Suprapubic skin (tissue), 4 donors: ENCODE data around the gene UCN3. TPM values are rescaled to one million over a fixed set of nuclear protein-coding genes. Genes with fewer than 3 reads are reported as not detected.

Experiments
- DNase-seq, 2 donors: peaks; one replicate each; pipeline ENCODE4 v3.0.0-alpha.2; 2019; ENCODE audit warnings: low spot score in 2 of 2
- H3K27ac ChIP-seq: fragments of 200-600 bp; sonication (generic); one replicate; pipeline ENCODE4 v1.5.1; 2019
- H3K27me3 ChIP-seq: fragments of 200-600 bp; sonication (generic); one replicate; pipeline ENCODE4 v1.5.1; 2019
- H3K36me3 ChIP-seq: fragments of 200-600 bp; sonication (generic); one replicate; pipeline ENCODE4 v1.5.1; 2019
- H3K4me1 ChIP-seq: fragments of 200-600 bp; sonication (generic); one replicate; pipeline ENCODE4 v1.5.1; 2019
- H3K4me3 ChIP-seq: fragments of 200-600 bp; sonication (generic); one replicate; pipeline ENCODE4 v1.5.1; 2019; ENCODE audit warnings: mild to moderate bottlenecking
- H3K9me3 ChIP-seq: fragments of 200-600 bp; sonication (generic); one replicate; pipeline ENCODE4 v1.5.1; 2019
- CTCF ChIP-seq, 2 donors: fragments of 200-600 bp in 1 of 2; fragments of 450-650 bp in 1 of 2; sonication (generic) in 1 of 2; IDR thresholded peaks; one replicate each; pipeline ENCODE4 v1.5.1; 2016 to 2019; ENCODE audit warnings: antibody characterized with exemption in 2 of 2, mild to moderate bottlenecking in 1 of 2, moderate library complexity in 1 of 2
- EP300 ChIP-seq: sonication (generic); formaldehyde crosslinking; IDR thresholded peaks from one replicate; pipeline ENCODE4 v1.6.1; 2017; ENCODE audit warnings: antibody characterized with exemption
- POLR2A ChIP-seq, 2 donors: fragments of 450-650 bp; IDR thresholded peaks; one replicate each; pipeline ENCODE4 v1.6.1; 2017; ENCODE audit warnings: antibody characterized with exemption in 2 of 2, mild to moderate bottlenecking in 2 of 2, moderate library complexity in 2 of 2
- POLR2AphosphoS5 ChIP-seq, 3 donors: sonication (generic); formaldehyde crosslinking; IDR thresholded peaks; one replicate each; pipeline ENCODE4 v1.6.1; 2017; ENCODE audit warnings: antibody characterized with exemption in 3 of 3
- WGBS: methylation state at CpG from one replicate; pipeline ENCODE4 v1.1.5; 2018; 5-methylcytosine and 5-hydroxymethylcytosine counted together
- total RNA-seq, 4 donors: library from RNA; depleted of rRNA; stranded (reverse); fragments of >200 nt; gene quantifications; one replicate each; pipeline ENCODE4 v1.1.0, GENCODE V29; 2016

Gene UCN3
- total RNA-seq, 4 donors from 2014 or later, result not detected

GRCh38 chr10:5387169-5387568 lies 22.4 kb downstream of the UCN3 start:
- Histone ChIP-seq H3K9me3 (peaks cover 21% of the 10 kb centered on the region), H3K27ac (no peak overlapping the region), H3K36me3 (no peaks in the 10 kb centered on the region), H3K4me1 (no peaks in the 10 kb centered on the region), H3K27me3 (no peaks in the 10 kb centered on the region), H3K4me3 (no peak overlapping the region)
- DNase-seq, result no peak
- TF ChIP-seq EP300, result no peak
- TF ChIP-seq POLR2AphosphoS5 (IDR thresholded peaks at IDR 0.05), result no peak
- no peak for TF ChIP-seq POLR2A (IDR thresholded peaks at IDR 0.05)
- TF ChIP-seq CTCF (IDR thresholded peaks at IDR 0.05), result no peak
- WGBS, result 91% methylated on average over 5 of the region's 5 CpGs

GRCh38 chr10:5390607-5391205 lies 25.9 kb downstream of the UCN3 start:
- 90% methylated on average over 1 of the region's 1 CpG for whole genome bisulfite sequencing
- H3K4me3 ChIP-seq, result no peak overlapping the region

GRCh38 chr10:5391790-5392189 lies 27.0 kb downstream of the UCN3 start:
- Histone ChIP-seq H3K4me3 (no peak overlapping the region), H3K36me3 (no peaks in the 10 kb centered on the region), H3K27me3 (no peaks in the 10 kb centered on the region), H3K4me1 (no peaks in the 10 kb centered on the region), H3K9me3 (peaks cover 21% of the 10 kb centered on the region), H3K27ac (no peak overlapping the region)
- 84% methylated on average over 3 of the region's 3 CpGs for WGBS
- DNase-seq, result no peak
- TF ChIP-seq POLR2AphosphoS5 (IDR thresholded peaks at IDR 0.05), result no peak
- TF ChIP-seq EP300, result no peak
- TF ChIP-seq POLR2A (IDR thresholded peaks at IDR 0.05), result no peak
- TF ChIP-seq CTCF (IDR thresholded peaks at IDR 0.05), result no peak

More at GRCh38 chr10:5390607-5391205, 25.9 kb downstream of the UCN3 start:
- no peaks in the 10 kb centered on the region for H3K27me3 ChIP-seq
- no peaks in the 10 kb centered on the region for H3K4me1 ChIP-seq
- H3K27ac ChIP-seq, result no peak overlapping the region
- no peaks in the 10 kb centered on the region for H3K36me3 ChIP-seq
- H3K9me3 ChIP-seq, result peaks cover 21% of the 10 kb centered on the region
- DNase-seq, result no peak
- no peak for TF ChIP-seq POLR2AphosphoS5 (IDR thresholded peaks at IDR 0.05)

- Histone ChIP-seq H3K27ac (no peak overlapping the region), H3K4me1 (no peaks in the 10 kb centered on the region), H3K27me3 (no peaks in the 10 kb centered on the region), H3K4me3 (no peak overlapping the region), H3K9me3 (peaks cover 21% of the 10 kb centered on the region), H3K36me3 (no peaks in the 10 kb centered on the region)
- no peak for DNase-seq
- 94% methylated on average over 14 of the region's 14 CpGs for WGBS
- TF ChIP-seq POLR2AphosphoS5 (IDR thresholded peaks at IDR 0.05) (no peak), POLR2A (IDR thresholded peaks at IDR 0.05) (no peak), CTCF (IDR thresholded peaks at IDR 0.05) (no peak), EP300 (no peak)
These were observed 28.8 kb downstream of the UCN3 start for GRCh38 chr10:5393529-5393928.

GRCh38 chr10:5395168-5395567 lies 30.4 kb downstream of the UCN3 start:
- TF ChIP-seq POLR2A (IDR thresholded peaks at IDR 0.05) (no peak), CTCF (IDR thresholded peaks at IDR 0.05) (no peak), POLR2AphosphoS5 (IDR thresholded peaks at IDR 0.05) (no peak), EP300 (no peak)
- Histone ChIP-seq H3K4me3 (no peak overlapping the region), H3K27ac (no peak overlapping the region), H3K36me3 (no peaks in the 10 kb centered on the region), H3K9me3 (peaks cover 17% of the 10 kb centered on the region), H3K4me1 (no peaks in the 10 kb centered on the region), H3K27me3 (no peaks in the 10 kb centered on the region)
- DNase-seq, result no peak
- WGBS, result 86% methylated on average over 11 of the region's 18 CpGs
